ENCODE data around the gene NPHS1.
"Not testable (repeated sequence)": the region's sequence is repeated elsewhere in the genome, so short reads cannot be mapped to it uniquely, and the experiment has no call there.

NPHS1 gene

GRCh38 chr19:35852029-35852780 is at the start of gene NPHS1:
TSS of gene NPHS1 (minus strand) at chr19:35852504. CDS start at chr19:35851837, 667 bp downstream.
- DNase-seq (ENCODE audit: low spot score) = no peak

GRCh38 chr19:35901055-35901644 is 48.8 kb upstream of the NPHS1 start:
- DNase-seq (ENCODE audit: low spot score) = no peak

GRCh38 chr19:35899547-35900214 is 47.4 kb upstream of the NPHS1 start:
- peak; percentile 79 for DNase-seq (ENCODE audit: low spot score)

GRCh38 chr19:35898499-35898809 is 46.1 kb upstream of the NPHS1 start:
- DNase-seq (ENCODE audit: low spot score) = no peak

GRCh38 chr19:35897706-35898451 is 45.6 kb upstream of the NPHS1 start:
- DNase-seq (ENCODE audit: low spot score) = no peak

- no peak for DNase-seq (ENCODE audit: low spot score)
These were observed 44.3 kb upstream of the NPHS1 start for GRCh38 chr19:35896643-35897040.

GRCh38 chr19:35895911-35896642 is 43.8 kb upstream of the NPHS1 start:
- no peak for DNase-seq (ENCODE audit: low spot score)

- no peak for DNase-seq (ENCODE audit: low spot score)
These were observed 42.0 kb upstream of the NPHS1 start for GRCh38 chr19:35894342-35894741.

- not testable (repeated sequence) for DNase-seq (ENCODE audit: low spot score)
These were observed 39.5 kb upstream of the NPHS1 start for GRCh38 chr19:35891819-35892218.

GRCh38 chr19:35890113-35890650 is 37.9 kb upstream of the NPHS1 start:
- DNase-seq (ENCODE audit: low spot score) = no peak

GRCh38 chr19:35889370-35890112 is 37.2 kb upstream of the NPHS1 start:
- no peak for DNase-seq (ENCODE audit: low spot score)

GRCh38 chr19:35888398-35888797 is 36.1 kb upstream of the NPHS1 start:
- no peak for DNase-seq (ENCODE audit: low spot score)

- no peak for DNase-seq (ENCODE audit: low spot score)
These were observed 34.9 kb upstream of the NPHS1 start for GRCh38 chr19:35887197-35887596.

GRCh38 chr19:35885904-35886303 is 33.6 kb upstream of the NPHS1 start:
- no peak for DNase-seq (ENCODE audit: low spot score)

- DNase-seq (ENCODE audit: low spot score) = no peak
These were observed 33.0 kb upstream of the NPHS1 start for GRCh38 chr19:35885225-35885738.

- DNase-seq (ENCODE audit: low spot score) = no peak
These were observed 31.6 kb upstream of the NPHS1 start for GRCh38 chr19:35883882-35884281.

- no peak for DNase-seq (ENCODE audit: low spot score)
These were observed 30.0 kb upstream of the NPHS1 start for GRCh38 chr19:35882114-35882832.

GRCh38 chr19:35879770-35880317 is 27.5 kb upstream of the NPHS1 start:
- DNase-seq (ENCODE audit: low spot score) = peak; percentile 91

- DNase-seq (ENCODE audit: low spot score) = no peak
These were observed 26.8 kb upstream of the NPHS1 start for GRCh38 chr19:35879068-35879467.
